OCI-LY3 (cell line): ENCODE measurements around the gene TP53.

Source experiments
- H2AFZ ChIP-seq: fragments of 200-600, 300-600 bp; shearing (Covaris generic); 2 replicates; pipeline ENCODE4 v1.6.0; 2014; ENCODE audit warnings: antibody characterized with exemption, low read depth, low read length
- H3K27ac ChIP-seq: fragments of 200-600, 300-600 bp; sonication (generic); 2 replicates; pipeline ENCODE4 v1.5.1; 2014; ENCODE audit warnings: mild to moderate bottlenecking, low read length, moderate library complexity, mixed read lengths
- H3K27me3 ChIP-seq: fragments of 200-600, 300-600 bp; sonication (generic); 2 replicates; pipeline ENCODE4 v1.6.1; 2014; ENCODE audit warnings: low read depth, low read length, mixed read lengths
- H3K36me3 ChIP-seq: fragments of 200-600, 300-600 bp; sonication (generic); replicated peaks from 2 replicates; pipeline ENCODE3; 2014; ENCODE audit warnings: low read depth, low read length, mixed read lengths
- H3K4me1 ChIP-seq: fragments of 300-600, 200-600 bp; sonication (generic); 2 replicates; pipeline ENCODE4 v1.6.1; 2014; ENCODE audit warnings: low read length, mixed read lengths
- H3K4me2 ChIP-seq: fragments of 200-600, 300-600 bp; sonication (generic); 2 replicates; pipeline ENCODE4 v1.6.1; 2014; ENCODE audit warnings: low read length, mixed read lengths
- H3K4me3 ChIP-seq: fragments of 300-600, 200-600 bp; sonication (generic); 2 replicates; pipeline ENCODE4 v1.5.1; 2014; ENCODE audit warnings: antibody characterized with exemption, mild to moderate bottlenecking, low read length, moderate library complexity
- H3K79me2 ChIP-seq: fragments of 300-600, 200-600 bp; shearing (Covaris generic); 2 replicates; pipeline ENCODE4 v1.6.1; 2014; ENCODE audit warnings: mild to moderate bottlenecking, low read length, mixed read lengths
- H3K9ac ChIP-seq: fragments of 300-600, 200-600 bp; shearing (Covaris generic); 2 replicates; pipeline ENCODE4 v1.6.0; 2014; ENCODE audit warnings: mild to moderate bottlenecking, low read length, moderate library complexity
- H3K9me3 ChIP-seq: fragments of 200-600, 300-600 bp; shearing (Covaris generic); 2 replicates; pipeline ENCODE4 v1.6.1; 2014; ENCODE audit warnings: low read length, mixed read lengths; ENCODE audit not compliant: insufficient read depth
- H4K20me1 ChIP-seq: fragments of 200-600, 300-600 bp; sonication (generic); 2 replicates; pipeline ENCODE4 v1.6.1; 2016; ENCODE audit warnings: low read length, mixed read lengths; ENCODE audit not compliant: insufficient read depth
- EZH2phosphoT487 ChIP-seq: fragments of 200-600 bp; shearing (Covaris generic); IDR thresholded peaks from 2 replicates; pipeline ENCODE4 v1.6.1; 2018; ENCODE audit warnings: antibody characterized with exemption, mixed run types, low read depth
- TF ChIP-seq, protein P1 (sequence below): fragments of 200-600, 300-600 bp; sonication (generic); IDR thresholded peaks from 2 replicates; pipeline ENCODE4 v1.5.1; 2014; ENCODE audit warnings: antibody characterized with exemption, low read length, low read depth

TP53 gene

DNA sequence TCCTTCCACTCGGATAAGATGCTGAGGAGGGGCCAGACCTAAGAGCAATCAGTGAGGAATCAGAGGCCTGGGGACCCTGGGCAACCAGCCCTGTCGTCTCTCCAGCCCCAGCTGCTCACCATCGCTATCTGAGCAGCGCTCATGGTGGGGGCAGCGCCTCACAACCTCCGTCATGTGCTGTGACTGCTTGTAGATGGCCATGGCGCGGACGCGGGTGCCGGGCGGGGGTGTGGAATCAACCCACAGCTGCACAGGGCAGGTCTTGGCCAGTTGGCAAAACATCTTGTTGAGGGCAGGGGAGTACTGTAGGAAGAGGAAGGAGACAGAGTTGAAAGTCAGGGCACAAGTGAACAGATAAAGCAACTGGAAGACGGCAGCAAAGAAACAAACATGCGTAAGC lies 12.4 kb downstream of the TP53 start:
- H4K20me1 ChIP-seq: 0 out of 2 replicates have a peak, but pooled peaks cover 4% of the 10 kb centered on the region
- H3K4me3 ChIP-seq: no peak overlapping the region
- no peak overlapping the region for H3K4me2 ChIP-seq
- H2AFZ ChIP-seq: no peak overlapping the region
- peaks cover 7% of the 10 kb centered on the region for H3K79me2 ChIP-seq
- no peaks in the 10 kb centered on the region for H3K27me3 ChIP-seq
- TF ChIP-seq, protein P1, sequence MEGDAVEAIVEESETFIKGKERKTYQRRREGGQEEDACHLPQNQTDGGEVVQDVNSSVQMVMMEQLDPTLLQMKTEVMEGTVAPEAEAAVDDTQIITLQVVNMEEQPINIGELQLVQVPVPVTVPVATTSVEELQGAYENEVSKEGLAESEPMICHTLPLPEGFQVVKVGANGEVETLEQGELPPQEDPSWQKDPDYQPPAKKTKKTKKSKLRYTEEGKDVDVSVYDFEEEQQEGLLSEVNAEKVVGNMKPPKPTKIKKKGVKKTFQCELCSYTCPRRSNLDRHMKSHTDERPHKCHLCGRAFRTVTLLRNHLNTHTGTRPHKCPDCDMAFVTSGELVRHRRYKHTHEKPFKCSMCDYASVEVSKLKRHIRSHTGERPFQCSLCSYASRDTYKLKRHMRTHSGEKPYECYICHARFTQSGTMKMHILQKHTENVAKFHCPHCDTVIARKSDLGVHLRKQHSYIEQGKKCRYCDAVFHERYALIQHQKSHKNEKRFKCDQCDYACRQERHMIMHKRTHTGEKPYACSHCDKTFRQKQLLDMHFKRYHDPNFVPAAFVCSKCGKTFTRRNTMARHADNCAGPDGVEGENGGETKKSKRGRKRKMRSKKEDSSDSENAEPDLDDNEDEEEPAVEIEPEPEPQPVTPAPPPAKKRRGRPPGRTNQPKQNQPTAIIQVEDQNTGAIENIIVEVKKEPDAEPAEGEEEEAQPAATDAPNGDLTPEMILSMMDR: no peak
- no peak for TF ChIP-seq EZH2phosphoT487
- H3K9ac ChIP-seq: no peak overlapping the region
- H3K4me1 ChIP-seq: no peaks in the 10 kb centered on the region
- H3K27ac ChIP-seq: no peak overlapping the region
- peaks cover 31% of the 10 kb centered on the region for H3K36me3 ChIP-seq
- H3K9me3 ChIP-seq: no peaks in the 10 kb centered on the region

DNA sequence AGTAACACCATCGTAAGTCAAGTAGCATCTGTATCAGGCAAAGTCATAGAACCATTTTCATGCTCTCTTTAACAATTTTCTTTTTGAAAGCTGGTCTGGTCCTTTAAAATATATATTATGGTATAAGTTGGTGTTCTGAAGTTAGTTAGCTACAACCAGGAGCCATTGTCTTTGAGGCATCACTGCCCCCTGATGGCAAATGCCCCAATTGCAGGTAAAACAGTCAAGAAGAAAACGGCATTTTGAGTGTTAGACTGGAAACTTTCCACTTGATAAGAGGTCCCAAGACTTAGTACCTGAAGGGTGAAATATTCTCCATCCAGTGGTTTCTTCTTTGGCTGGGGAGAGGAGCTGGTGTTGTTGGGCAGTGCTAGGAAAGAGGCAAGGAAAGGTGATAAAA lies 14.1 kb downstream of the TP53 start:
- Histone ChIP-seq H2AFZ (no peak overlapping the region), H3K9ac (no peak overlapping the region), H3K4me1 (no peaks in the 10 kb centered on the region), H3K4me3 (no peak overlapping the region), H3K9me3 (no peaks in the 10 kb centered on the region), H4K20me1 (no peaks in the 10 kb centered on the region), H3K4me2 (no peak overlapping the region), H3K79me2 (no peaks in the 10 kb centered on the region; the same call in 1 of the 2 replicates), H3K27me3 (no peaks in the 10 kb centered on the region), H3K36me3 (peaks cover 31% of the 10 kb centered on the region), H3K27ac (no peak overlapping the region)
- TF ChIP-seq, protein P1: peak; percentile 40
- TF ChIP-seq EZH2phosphoT487: no peak

DNA sequence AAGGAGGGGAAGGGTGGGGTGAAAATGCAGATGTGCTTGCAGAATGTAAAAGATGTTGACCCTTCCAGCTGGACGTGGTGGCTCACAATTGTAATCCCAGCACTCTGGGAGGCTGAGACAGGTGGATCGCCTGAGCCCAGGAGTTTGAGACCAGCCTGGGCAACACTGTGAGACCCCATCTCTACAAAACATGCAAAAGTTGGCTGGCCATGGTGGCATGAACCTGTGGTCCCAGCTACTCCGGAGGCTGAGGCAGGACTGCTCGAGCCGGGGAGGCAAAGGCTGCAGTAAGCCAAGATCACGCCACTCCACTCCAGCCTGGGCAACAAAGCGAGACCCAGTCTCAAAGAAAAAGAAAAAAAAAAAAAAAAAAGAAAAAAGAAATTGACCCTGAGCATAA lies 18.8 kb downstream of the TP53 start:
- Histone ChIP-seq H3K9ac (no peak overlapping the region), H3K4me2 (no peak overlapping the region), H3K27me3 (no peaks in the 10 kb centered on the region), H3K9me3 (no peaks in the 10 kb centered on the region), H4K20me1 (no peaks in the 10 kb centered on the region), H3K4me3 (no peak overlapping the region), H2AFZ (no peak overlapping the region), H3K27ac (no peak overlapping the region), H3K4me1 (no peaks in the 10 kb centered on the region), H3K36me3 (peaks cover 18% of the 10 kb centered on the region), H3K79me2 (no peaks in the 10 kb centered on the region)
- TF ChIP-seq EZH2phosphoT487: no peak
- TF ChIP-seq, protein P1: no peak

DNA sequence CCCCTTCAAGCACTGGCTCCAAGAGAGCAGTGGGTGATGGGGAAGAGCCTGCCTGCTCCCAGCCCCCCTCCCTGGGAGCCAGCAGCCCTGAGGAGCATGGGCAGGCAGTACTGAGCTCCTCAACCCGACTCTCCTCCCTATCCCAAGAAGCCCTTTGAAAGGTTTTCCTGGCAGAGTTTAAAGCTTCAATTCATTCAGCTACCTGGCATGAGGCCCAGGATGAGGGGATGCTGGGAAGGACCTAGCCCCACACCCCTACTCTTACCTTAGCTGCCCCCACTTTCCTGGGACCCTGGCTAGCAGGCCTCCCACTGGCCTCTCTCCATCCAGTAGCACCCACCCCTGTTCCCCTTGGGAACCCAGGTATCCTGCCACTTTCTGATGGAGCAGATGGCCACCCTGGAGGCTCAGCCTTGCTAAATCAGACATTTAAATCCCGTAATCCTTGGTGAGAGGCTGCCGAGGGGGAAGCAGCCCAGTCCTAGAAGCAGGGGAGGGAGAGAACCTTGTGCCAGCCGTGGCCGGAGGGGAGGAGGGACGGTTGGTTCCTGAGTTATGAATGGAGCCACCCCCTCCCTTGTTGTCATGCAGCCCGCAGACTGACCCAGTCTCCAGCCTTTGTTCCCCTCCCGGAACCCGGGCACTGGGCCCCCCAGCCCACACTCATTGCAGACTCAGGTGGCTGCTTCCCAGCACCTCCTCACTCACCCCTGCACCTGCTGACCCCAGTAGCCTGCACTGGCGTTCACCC lies 19.5 kb downstream of the TP53 start:
- H3K27ac ChIP-seq: no peak overlapping the region
- TF ChIP-seq EZH2phosphoT487: no peak
- no peaks in the 10 kb centered on the region for H4K20me1 ChIP-seq
- H3K4me2 ChIP-seq: no peak overlapping the region
- no peaks in the 10 kb centered on the region for H3K4me1 ChIP-seq
- H3K4me3 ChIP-seq: no peak overlapping the region
- no peaks in the 10 kb centered on the region for H3K27me3 ChIP-seq
- H3K79me2 ChIP-seq: no peaks in the 10 kb centered on the region
- H3K9ac ChIP-seq: no peak overlapping the region
- no peak overlapping the region for H2AFZ ChIP-seq
- H3K36me3 ChIP-seq: peaks cover 13% of the 10 kb centered on the region
- H3K9me3 ChIP-seq: no peaks in the 10 kb centered on the region
